UCSD-AML1 (cell line): ENCODE data around the gene HLA-A.
"Not testable (repeated sequence)": the region's sequence is repeated elsewhere in the genome, so short reads cannot be mapped to it uniquely, and the experiment has no call there.

Experiments used
- DNase-seq: peaks from one replicate; lab custom pipeline; 2025; ENCODE audit not compliant: unreplicated experiment; lab: John Stamatoyannopoulos, UW

Gene HLA-A

GRCh38 chr6:29959467-29959866 is 17.1 kb downstream of the HLA-A start:
- no peak for DNase-seq

- DNase-seq, result no peak
Observed at GRCh38 chr6:29961966-29962365, 19.6 kb downstream of the HLA-A start.

GRCh38 chr6:29963697-29964096 is 21.4 kb downstream of the HLA-A start:
- not testable (repeated sequence) for DNase-seq

- DNase-seq, result no peak
Observed at GRCh38 chr6:29964518-29964886, 22.2 kb downstream of the HLA-A start.

- DNase-seq, result peak; percentile 82
Observed at GRCh38 chr6:29964887-29965562, 22.7 kb downstream of the HLA-A start.

GRCh38 chr6:29965563-29965872 is 23.2 kb downstream of the HLA-A start:
- DNase-seq, result no peak

GRCh38 chr6:29965873-29966601 is 23.7 kb downstream of the HLA-A start:
- peak; percentile 85 for DNase-seq

- no peak for DNase-seq
Observed at GRCh38 chr6:29967379-29968010, 25.2 kb downstream of the HLA-A start.

- no peak for DNase-seq
Observed at GRCh38 chr6:29968130-29968529, 25.8 kb downstream of the HLA-A start.

- DNase-seq, result no peak
Observed at GRCh38 chr6:29968905-29969304, 26.6 kb downstream of the HLA-A start.

- no peak for DNase-seq
Observed at GRCh38 chr6:29970711-29971110, 28.4 kb downstream of the HLA-A start.

- DNase-seq, result no peak
Observed at GRCh38 chr6:29974901-29975560, 32.7 kb downstream of the HLA-A start.

GRCh38 chr6:29975561-29975907 is 33.2 kb downstream of the HLA-A start:
- DNase-seq, result no peak

GRCh38 chr6:29976253-29976587 is 33.9 kb downstream of the HLA-A start:
- no peak for DNase-seq

- peak; percentile 38 for DNase-seq
Observed at GRCh38 chr6:29976588-29977424, 34.5 kb downstream of the HLA-A start.

GRCh38 chr6:29977425-29977727 is 35.0 kb downstream of the HLA-A start:
- DNase-seq, result no peak

- not testable (repeated sequence) for DNase-seq
Observed at GRCh38 chr6:29980013-29980412, 37.7 kb downstream of the HLA-A start.

GRCh38 chr6:29980511-29980910 is 38.2 kb downstream of the HLA-A start:
- no peak for DNase-seq

GRCh38 chr6:29981211-29981812 is 39.0 kb downstream of the HLA-A start:
- no peak for DNase-seq

GRCh38 chr6:29982097-29982496 is 39.8 kb downstream of the HLA-A start:
- no peak for DNase-seq

GRCh38 chr6:29984232-29984631 is 41.9 kb downstream of the HLA-A start:
- DNase-seq, result no peak
